SU-DHL-6 (cell line): ENCODE measurements around the gene CATSPERE.
"Not testable (repeated sequence)": the region's sequence is repeated elsewhere in the genome, so short reads cannot be mapped to it uniquely, and the experiment has no call there.

ENCODE experiments used
- CTCF ChIP-seq: fragments of 200-600 bp; sonication (generic); IDR thresholded peaks from one replicate; pipeline ENCODE4 v1.5.1; 2017; ENCODE audit warnings: antibody characterized with exemption, mild to moderate bottlenecking, low read length, moderate library complexity; ENCODE audit not compliant: insufficient read depth, poor library complexity, severe bottlenecking
- EZH2phosphoT487 ChIP-seq: fragments of 200-600 bp; sonication (generic), shearing (Covaris generic); conservative IDR thresholded peaks from 2 replicates; pipeline ENCODE4 v1.6.1; 2018; ENCODE audit warnings: mild to moderate bottlenecking, antibody characterized with exemption, low read length, moderate library complexity, mixed read lengths

- TF ChIP-seq CTCF, EZH2phosphoT487: not testable (repeated sequence)
These were observed 23.9 kb downstream of the CATSPERE start for GRCh38 chr1:244484971-244485370.
